ENCODE results near the gene CFAP73. TPM values are rescaled to one million over a fixed set of nuclear protein-coding genes. Genes with fewer than 3 reads are reported as not detected.

Gene CFAP73
- polyA plus RNA-seq, 1 donor from 2014 or later: not detected

DNA sequence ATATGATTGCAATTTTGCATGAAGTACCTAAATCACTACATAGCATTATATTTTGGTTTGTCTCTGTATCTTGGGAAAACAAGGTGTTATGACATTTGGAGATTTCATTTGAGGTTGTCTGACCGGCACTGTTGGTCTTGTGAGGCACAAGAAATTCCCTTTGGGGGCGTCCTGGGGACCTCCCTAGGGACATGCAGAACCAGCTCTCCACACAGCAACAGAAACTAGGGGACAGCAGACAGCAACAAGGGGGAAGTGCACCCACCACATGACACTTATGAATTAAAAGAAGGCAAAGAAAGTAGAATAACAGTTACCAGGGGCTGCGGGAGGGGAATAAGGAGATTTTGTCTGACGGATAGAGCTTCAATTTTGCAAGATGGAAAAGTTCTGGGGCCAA lies 21.4 kb downstream of the CFAP73 start:
- Histone ChIP-seq H3K9ac (ENCODE audit: low read length) (no peak overlapping the region), H3K4me2 (ENCODE audit: low read length) (no peak overlapping the region), H3K79me2 (replicated peaks; ENCODE audit: insufficient read depth, low read length) (no peaks in the 10 kb centered on the region), H3K36me3 (ENCODE audit: insufficient read depth, low read length) (peaks cover 3% of the 10 kb centered on the region), H3K9me2 (ENCODE audit: insufficient read depth, low read length) (no peaks in the 10 kb centered on the region), H3K27ac (ENCODE audit: low read length) (no peak overlapping the region), H4K20me1 (ENCODE audit: insufficient read depth) (no peaks in the 10 kb centered on the region), H3K9me3 (ENCODE audit: low read length) (no peaks in the 10 kb centered on the region), H2AFZ (ENCODE audit: low read depth, low read length) (no peak overlapping the region), H3F3A (ENCODE audit: insufficient read depth, low read length, poor library complexity, severe bottlenecking) (no peaks in the 10 kb centered on the region), H3K27me3 (ENCODE audit: insufficient read depth, low read depth, low read length) (no peaks in the 10 kb centered on the region), H3K4me3 (ENCODE audit: low read length) (no peak overlapping the region)
- TF ChIP-seq REST (IDR thresholded peaks at IDR 0.05; ENCODE audit: borderline replicate concordance) (no peak), EP300 (conservative IDR thresholded peaks at IDR 0.05; ENCODE audit: poor library complexity, severe bottlenecking) (no peak), EZH2 (IDR thresholded peaks at IDR 0.05; ENCODE audit: borderline replicate concordance, insufficient read depth, low read length, poor library complexity, severe bottlenecking) (no peak), POLR2AphosphoS5 (IDR thresholded peaks at IDR 0.05) (no peak), TAF1 (IDR thresholded peaks at IDR 0.05; ENCODE audit: low read depth) (no peak), RAD21 (conservative IDR thresholded peaks at IDR 0.05) (no peak), CTCF (IDR thresholded peaks at IDR 0.05; ENCODE audit: poor library complexity, severe bottlenecking) (no peak), MXI1 (conservative IDR thresholded peaks at IDR 0.05; ENCODE audit: poor library complexity, severe bottlenecking) (no peak), SMC3 (conservative IDR thresholded peaks at IDR 0.05; ENCODE audit: poor library complexity) (no peak)

GRCh38 chr12:113171543-113171942 lies 22.0 kb downstream of the CFAP73 start:
- no peak for TF ChIP-seq CTCF (IDR thresholded peaks at IDR 0.05; ENCODE audit: poor library complexity, severe bottlenecking)
- no peak for TF ChIP-seq MXI1 (conservative IDR thresholded peaks at IDR 0.05; ENCODE audit: poor library complexity, severe bottlenecking)
- no peak for TF ChIP-seq RAD21 (conservative IDR thresholded peaks at IDR 0.05)
- TF ChIP-seq SMC3 (conservative IDR thresholded peaks at IDR 0.05; ENCODE audit: poor library complexity): no peak

More at GRCh38 chr12:113171543-113171942, 22.0 kb downstream of the CFAP73 start:
- no peaks in the 10 kb centered on the region for H3K79me2 ChIP-seq (replicated peaks; ENCODE audit: insufficient read depth, low read length)
- no peaks in the 10 kb centered on the region for H3K9me2 ChIP-seq (ENCODE audit: insufficient read depth, low read length)
- no peak overlapping the region for H2AFZ ChIP-seq (ENCODE audit: low read depth, low read length)
- H3K4me2 ChIP-seq (ENCODE audit: low read length): no peak overlapping the region
- no peaks in the 10 kb centered on the region for H3K9me3 ChIP-seq (ENCODE audit: low read length)
- peaks cover 3% of the 10 kb centered on the region for H3K36me3 ChIP-seq (ENCODE audit: insufficient read depth, low read length)
- H3F3A ChIP-seq (ENCODE audit: insufficient read depth, low read length, poor library complexity, severe bottlenecking): no peaks in the 10 kb centered on the region
- H3K27me3 ChIP-seq (ENCODE audit: insufficient read depth, low read depth, low read length): no peaks in the 10 kb centered on the region
- no peak overlapping the region for H3K27ac ChIP-seq (ENCODE audit: low read length)
- no peak overlapping the region for H3K4me3 ChIP-seq (ENCODE audit: low read length)
- H3K9ac ChIP-seq (ENCODE audit: low read length): no peak overlapping the region
- H4K20me1 ChIP-seq (ENCODE audit: insufficient read depth): no peaks in the 10 kb centered on the region

Measured in neural cell (in vitro differentiated cells).